ENCODE results near the gene KDM8. TPM values are rescaled to one million over a fixed set of nuclear protein-coding genes. Genes with fewer than 3 reads are reported as not detected.
"Not testable (repeated sequence)": the region's sequence is repeated elsewhere in the genome, so short reads cannot be mapped to it uniquely, and the experiment has no call there.

KDM8 gene
- total RNA-seq, 2 donors from 2014 or later: 7.7 to 9.1 TPM

- Mint-ChIP-seq H3K27ac (peak overlapping the region; percentile 92), H3K27me3 (no peaks in the 10 kb centered on the region), H3K4me3 (peak overlapping the region; percentile 72), H3K9me3 (no peaks in the 10 kb centered on the region), H3K4me1 (peaks cover 46% of the 10 kb centered on the region), H3K36me3 (ENCODE audit: low read depth) (peaks cover 8% of the 10 kb centered on the region)
- peak; percentile 9 for ATAC-seq (replicated peaks)
These were observed 3.6 kb upstream of the KDM8 start for GRCh38 chr16:27199736-27200135.

- not testable (repeated sequence) for H3K27me3 Mint-ChIP-seq; ATAC-seq (replicated peaks); H3K9me3 Mint-ChIP-seq; H3K36me3 Mint-ChIP-seq (ENCODE audit: low read depth)
- Mint-ChIP-seq H3K4me3 (peak overlapping the region; percentile 72), H3K4me1 (peaks cover 34% of the 10 kb centered on the region), H3K27ac (peak overlapping the region; percentile 92)
These were observed 2.4 kb upstream of the KDM8 start for GRCh38 chr16:27200914-27201313.

DNA sequence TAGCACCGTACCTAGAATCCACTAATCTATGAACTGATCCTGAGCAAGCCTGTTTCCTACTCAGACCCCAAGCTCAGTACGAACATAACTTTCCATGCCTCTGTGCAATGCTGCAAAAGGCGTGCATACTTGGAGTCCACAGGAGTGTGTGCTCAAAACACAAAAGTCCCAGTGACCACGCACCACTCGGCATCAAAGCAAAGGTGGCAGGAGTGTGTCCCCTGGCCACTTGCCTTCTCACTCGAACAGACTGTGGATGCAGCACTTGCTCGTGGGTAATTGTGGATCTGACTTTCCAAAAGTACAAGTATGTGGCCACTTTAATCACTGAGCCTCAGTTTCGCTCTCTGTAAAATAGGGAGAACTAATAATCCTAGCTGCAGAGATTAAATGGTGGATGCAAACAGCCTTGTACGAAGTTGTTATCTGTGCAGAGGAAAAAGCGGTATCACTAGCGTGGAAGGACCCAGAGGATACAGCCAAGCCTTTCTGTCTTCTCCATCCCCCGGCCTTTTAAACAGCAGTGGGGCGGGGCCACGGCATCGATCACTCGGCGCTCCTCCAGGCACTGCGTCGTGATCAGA, 311 bp upstream of the KDM8 start:
- peak; percentile 79 for ATAC-seq (replicated peaks)
- H3K27ac Mint-ChIP-seq: peak overlapping the region; percentile 96

DNA sequence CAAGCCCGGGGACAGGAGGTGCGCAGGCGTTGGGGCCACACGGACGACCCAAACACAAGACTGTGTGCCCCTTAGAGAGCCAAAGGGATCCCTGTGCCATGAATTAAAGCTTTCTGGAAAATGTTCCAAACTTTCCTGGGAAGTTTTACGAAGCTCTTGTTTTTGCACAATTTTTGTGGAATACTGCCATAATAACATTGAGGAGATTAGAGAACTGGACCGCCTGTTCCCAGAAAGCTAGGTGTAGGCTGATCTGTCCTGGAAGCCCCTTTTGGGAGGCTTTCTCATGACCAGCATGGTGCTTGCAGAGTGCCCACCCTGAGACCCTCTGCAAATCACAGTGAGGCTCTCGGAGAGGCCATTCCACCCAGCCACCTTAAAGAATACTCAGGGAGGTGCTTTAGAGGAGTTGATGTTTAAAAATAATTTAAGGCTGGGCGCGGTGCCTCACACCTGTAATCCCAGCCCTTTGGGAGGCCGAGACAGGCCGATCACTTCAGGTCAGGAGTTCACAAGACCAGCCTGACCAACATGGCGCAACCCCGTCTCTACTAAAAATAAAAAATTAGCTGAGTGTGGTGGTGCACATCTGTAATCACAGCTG, 1.1 kb downstream of the KDM8 start:
- peak overlapping the region; percentile 85 for H3K4me3 Mint-ChIP-seq
- no peak for ATAC-seq (replicated peaks)
- H3K4me1 Mint-ChIP-seq: peaks cover 17% of the 10 kb centered on the region
- peaks cover 8% of the 10 kb centered on the region for H3K36me3 Mint-ChIP-seq (ENCODE audit: low read depth)
- no peaks in the 10 kb centered on the region for H3K27me3 Mint-ChIP-seq
- H3K27ac Mint-ChIP-seq: peak overlapping the region; percentile 96
- H3K9me3 Mint-ChIP-seq: no peaks in the 10 kb centered on the region

More for the DNA sequence above, 311 bp upstream of the KDM8 start:
- no peaks in the 10 kb centered on the region for H3K9me3 Mint-ChIP-seq
- peaks cover 25% of the 10 kb centered on the region for H3K4me1 Mint-ChIP-seq
- H3K27me3 Mint-ChIP-seq: no peaks in the 10 kb centered on the region
- H3K36me3 Mint-ChIP-seq (ENCODE audit: low read depth): peaks cover 8% of the 10 kb centered on the region
- peak overlapping the region; percentile 85 for H3K4me3 Mint-ChIP-seq

DNA sequence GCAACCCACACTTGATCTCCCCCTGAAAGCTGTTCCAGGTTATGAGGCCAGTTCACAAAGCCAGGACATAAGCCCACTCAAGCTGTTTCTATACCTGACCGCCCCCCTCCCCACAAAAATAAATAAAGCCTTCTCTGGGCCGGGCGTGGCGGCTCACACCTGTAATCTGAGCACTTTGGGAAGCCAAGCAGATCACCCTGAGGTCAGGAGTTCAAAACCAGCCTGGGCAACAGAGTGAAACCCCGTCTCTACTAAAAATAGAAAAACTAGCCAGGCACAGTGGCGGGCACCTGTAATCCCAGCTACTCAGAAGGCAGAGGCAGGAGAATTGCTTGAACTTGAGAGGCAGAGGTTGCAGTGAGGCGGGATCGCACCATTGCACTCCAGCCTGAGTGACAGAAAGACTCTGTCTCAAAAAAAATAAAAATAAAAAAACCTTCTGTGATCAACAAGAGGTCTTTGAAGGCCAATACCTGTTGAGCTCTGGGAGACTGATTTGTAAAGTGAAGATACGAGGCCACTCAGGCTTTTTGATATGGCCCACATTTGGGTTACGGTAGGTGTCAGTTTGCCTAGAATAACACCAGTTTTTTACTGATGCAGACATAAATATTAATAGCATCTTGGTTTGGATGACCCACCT, 2.2 kb downstream of the KDM8 start:
- Mint-ChIP-seq H3K4me1 (peaks cover 6% of the 10 kb centered on the region), H3K27me3 (no peaks in the 10 kb centered on the region), H3K4me3 (no peak overlapping the region), H3K36me3 (ENCODE audit: low read depth) (peaks cover 9% of the 10 kb centered on the region), H3K27ac (no peak overlapping the region), H3K9me3 (no peaks in the 10 kb centered on the region)
- no peak for ATAC-seq (replicated peaks)

DNA sequence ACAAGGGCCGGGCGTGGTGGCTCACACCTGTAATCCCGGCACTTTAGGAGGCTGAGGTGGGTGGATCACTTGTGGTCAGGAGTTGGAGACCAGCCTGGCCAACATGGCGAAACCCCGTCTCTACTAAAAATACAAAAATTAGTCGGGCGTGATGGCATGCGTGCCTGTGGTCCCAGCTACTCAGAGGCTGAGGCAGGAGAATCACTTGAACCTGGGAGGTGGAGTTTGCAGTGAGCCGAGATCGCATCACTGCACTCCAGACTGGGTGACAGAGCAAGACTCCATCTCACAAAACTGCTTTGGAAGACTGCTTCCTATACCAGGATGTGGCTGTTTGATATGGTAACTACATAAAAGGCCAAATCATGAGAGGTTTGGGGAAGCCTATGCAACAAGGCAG, 3.8 kb downstream of the KDM8 start:
- not testable (repeated sequence) for H3K9me3 Mint-ChIP-seq; H3K27me3 Mint-ChIP-seq; ATAC-seq (replicated peaks); H3K4me3 Mint-ChIP-seq; H3K4me1 Mint-ChIP-seq; H3K27ac Mint-ChIP-seq
- H3K36me3 Mint-ChIP-seq (ENCODE audit: low read depth): peaks cover 18% of the 10 kb centered on the region

DNA sequence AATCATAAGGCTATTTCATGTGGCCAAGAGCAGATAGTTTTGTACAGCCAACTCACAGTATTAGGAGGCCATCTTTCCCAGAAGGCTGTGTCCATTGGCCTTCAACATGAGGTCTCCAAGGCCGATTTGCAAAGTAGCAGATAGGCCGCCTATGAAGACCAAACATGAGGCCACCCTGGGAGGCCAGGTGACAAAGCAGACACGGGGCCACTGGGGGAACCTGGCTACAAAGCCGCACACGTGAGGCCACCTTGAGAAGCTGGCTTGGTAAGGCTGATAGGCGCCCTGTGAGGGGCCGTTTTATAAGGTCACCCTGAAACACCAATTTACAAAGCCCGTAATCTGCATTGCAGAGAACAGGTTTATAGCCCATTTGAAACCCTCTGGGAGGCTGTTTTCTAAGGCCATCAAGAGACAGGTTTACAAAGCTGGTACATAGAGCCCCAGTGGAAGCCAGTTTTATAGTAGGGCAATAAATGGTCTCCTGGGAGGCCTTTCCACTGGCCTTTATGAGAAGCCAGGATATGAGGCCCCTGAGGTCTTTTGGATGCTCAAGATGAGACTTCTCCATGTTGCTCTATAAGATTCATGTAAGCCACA, 4.9 kb downstream of the KDM8 start:
- Mint-ChIP-seq H3K27ac (no peak overlapping the region), H3K27me3 (no peaks in the 10 kb centered on the region), H3K36me3 (ENCODE audit: low read depth) (peaks cover 18% of the 10 kb centered on the region), H3K4me1 (peaks cover 5% of the 10 kb centered on the region), H3K9me3 (no peaks in the 10 kb centered on the region), H3K4me3 (no peak overlapping the region)
- ATAC-seq (replicated peaks): no peak

GRCh38 chr16:27208796-27209195, 5.5 kb downstream of the KDM8 start:
- no peak overlapping the region for H3K4me3 Mint-ChIP-seq
- no peak overlapping the region for H3K27ac Mint-ChIP-seq

DNA sequence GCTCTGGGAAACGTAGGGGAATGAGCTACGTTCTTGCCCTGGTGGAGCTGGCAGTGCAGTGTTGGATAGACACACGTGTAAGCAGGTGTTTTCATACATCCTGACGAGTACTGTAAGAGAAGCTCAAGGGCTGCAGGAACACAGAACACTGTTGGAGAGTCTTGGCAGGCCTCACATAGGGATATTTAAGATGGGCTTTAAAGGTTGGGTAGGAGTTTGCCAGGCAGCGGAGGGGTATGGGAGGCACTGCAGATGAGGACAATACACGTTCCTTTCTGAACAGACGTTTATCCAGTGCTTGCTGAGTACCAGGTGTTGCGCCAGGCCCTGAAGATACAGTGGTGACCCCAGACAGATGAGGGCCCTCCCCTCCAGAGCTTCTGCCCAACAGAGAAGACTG, 6.3 kb downstream of the KDM8 start:
- no peaks in the 10 kb centered on the region for H3K9me3 Mint-ChIP-seq

More at GRCh38 chr16:27208796-27209195, 5.5 kb downstream of the KDM8 start:
- peaks cover 12% of the 10 kb centered on the region for H3K36me3 Mint-ChIP-seq (ENCODE audit: low read depth)
- peaks cover 5% of the 10 kb centered on the region for H3K4me1 Mint-ChIP-seq
- no peaks in the 10 kb centered on the region for H3K9me3 Mint-ChIP-seq
- no peaks in the 10 kb centered on the region for H3K27me3 Mint-ChIP-seq
- ATAC-seq (replicated peaks): no peak

DNA sequence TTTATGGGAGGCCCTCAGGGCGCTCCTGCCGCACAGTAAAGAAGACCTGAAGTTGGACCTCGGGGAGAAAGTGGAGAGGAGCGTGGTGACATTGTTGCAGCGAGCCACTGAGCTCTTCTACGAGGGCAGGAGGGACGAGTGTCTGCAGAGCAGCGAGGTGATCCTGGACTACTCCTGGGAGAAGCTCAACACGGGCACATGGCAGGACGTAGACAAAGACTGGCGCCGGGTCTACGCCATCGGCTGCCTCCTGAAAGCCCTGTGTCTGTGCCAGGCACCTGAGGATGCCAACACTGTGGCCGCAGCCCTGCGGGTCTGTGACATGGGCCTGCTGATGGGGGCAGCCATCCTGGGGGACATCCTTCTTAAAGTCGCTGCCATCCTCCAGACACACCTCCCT, 6.8 kb downstream of the KDM8 start:
- Mint-ChIP-seq H3K4me1 (peaks cover 5% of the 10 kb centered on the region), H3K36me3 (ENCODE audit: low read depth) (peaks cover 17% of the 10 kb centered on the region), H3K9me3 (no peaks in the 10 kb centered on the region), H3K4me3 (no peak overlapping the region), H3K27me3 (no peaks in the 10 kb centered on the region), H3K27ac (no peak overlapping the region)
- no peak for ATAC-seq (replicated peaks)

More for the DNA sequence above, 6.3 kb downstream of the KDM8 start:
- no peak for ATAC-seq (replicated peaks)
- Mint-ChIP-seq H3K27ac (no peak overlapping the region), H3K36me3 (ENCODE audit: low read depth) (peaks cover 12% of the 10 kb centered on the region), H3K4me3 (no peak overlapping the region), H3K27me3 (no peaks in the 10 kb centered on the region), H3K4me1 (peaks cover 5% of the 10 kb centered on the region)

- Mint-ChIP-seq H3K9me3 (no peaks in the 10 kb centered on the region), H3K27ac (no peak overlapping the region), H3K4me3 (no peak overlapping the region), H3K4me1 (peaks cover 5% of the 10 kb centered on the region), H3K36me3 (ENCODE audit: low read depth) (peaks cover 22% of the 10 kb centered on the region), H3K27me3 (no peaks in the 10 kb centered on the region)
- ATAC-seq (replicated peaks): no peak
These were observed 7.7 kb downstream of the KDM8 start for GRCh38 chr16:27211026-27211425.

DNA sequence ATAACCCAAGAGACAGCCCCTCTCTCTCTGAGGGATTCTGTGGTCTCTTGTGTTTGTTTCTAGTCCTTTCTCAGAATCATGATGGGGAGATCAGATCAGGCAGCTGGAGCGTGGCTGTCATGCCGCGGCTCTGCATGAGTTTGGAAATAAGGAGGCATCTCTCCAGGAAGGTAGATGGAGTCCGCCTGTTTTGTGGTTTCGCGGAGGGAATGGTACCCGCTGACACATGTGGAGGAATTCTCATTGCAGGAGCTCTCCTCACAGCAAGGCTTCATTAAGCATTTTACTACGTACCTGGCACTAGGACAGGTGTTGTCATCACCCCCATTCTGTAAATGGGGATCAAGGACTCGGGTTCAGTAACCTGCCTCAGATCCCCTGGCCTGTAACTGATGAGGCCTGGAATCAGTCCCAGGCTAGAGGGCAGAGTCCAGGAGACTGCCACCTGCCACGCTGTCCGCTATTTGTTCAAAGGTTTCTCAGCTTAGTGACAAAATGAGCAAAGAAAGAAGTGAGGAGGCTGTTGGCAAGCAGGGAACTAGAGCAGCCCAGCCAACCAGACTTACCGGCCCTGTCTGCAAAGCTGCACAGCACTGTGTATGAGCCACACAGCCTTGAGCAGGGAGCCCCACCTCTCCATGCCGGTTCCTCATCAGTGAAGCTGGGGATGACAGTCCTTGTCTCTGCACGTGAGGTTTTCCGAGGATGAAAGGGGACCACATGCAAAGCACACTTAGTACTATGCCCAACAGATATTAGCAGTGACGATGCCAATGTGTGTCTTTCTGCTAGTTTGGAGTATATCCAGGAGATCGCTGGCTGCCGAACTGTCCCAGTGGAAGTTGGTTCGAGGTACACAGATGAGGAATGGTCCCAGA, 11.0 kb downstream of the KDM8 start:
- Mint-ChIP-seq H3K9me3 (no peaks in the 10 kb centered on the region), H3K36me3 (ENCODE audit: low read depth) (peaks cover 28% of the 10 kb centered on the region), H3K27ac (no peak overlapping the region), H3K27me3 (no peaks in the 10 kb centered on the region), H3K4me3 (no peak overlapping the region), H3K4me1 (peaks cover 5% of the 10 kb centered on the region)
- no peak for ATAC-seq (replicated peaks)

GRCh38 chr16:27215660-27216059, 12.3 kb downstream of the KDM8 start:
- Mint-ChIP-seq H3K27me3 (no peaks in the 10 kb centered on the region), H3K4me3 (no peak overlapping the region), H3K27ac (peak overlapping the region; percentile 11), H3K9me3 (no peaks in the 10 kb centered on the region), H3K4me1 (peaks cover 5% of the 10 kb centered on the region), H3K36me3 (ENCODE audit: low read depth) (peaks cover 26% of the 10 kb centered on the region)
- no peak for ATAC-seq (replicated peaks)

- H3K36me3 Mint-ChIP-seq (ENCODE audit: low read depth): peaks cover 18% of the 10 kb centered on the region
- peak overlapping the region; percentile 11 for H3K27ac Mint-ChIP-seq
- no peak overlapping the region for H3K4me3 Mint-ChIP-seq
- no peak for ATAC-seq (replicated peaks)
- peaks cover 5% of the 10 kb centered on the region for H3K4me1 Mint-ChIP-seq
- no peaks in the 10 kb centered on the region for H3K9me3 Mint-ChIP-seq
- no peaks in the 10 kb centered on the region for H3K27me3 Mint-ChIP-seq
These were observed 13.1 kb downstream of the KDM8 start for GRCh38 chr16:27216297-27216885.

Measured in activated T-helper 17 cell treated with anti-CD3 and anti-CD28 coated beads, Interleukin-2, amount 50 U/mL, for 72 hours (primary cell).